ENCODE measurements around the gene CLEC6A.
"Not testable (repeated sequence)": the region's sequence is repeated elsewhere in the genome, so short reads cannot be mapped to it uniquely, and the experiment has no call there.

Gene CLEC6A

GRCh38 chr12:8495671-8496070, 39.9 kb downstream of the CLEC6A start:
- DNase-seq (ENCODE audit: low spot score) = not testable (repeated sequence)

GRCh38 chr12:8496074-8496473, 40.3 kb downstream of the CLEC6A start:
- DNase-seq (ENCODE audit: low spot score) = not testable (repeated sequence)

GRCh38 chr12:8499616-8500015, 43.9 kb downstream of the CLEC6A start:
- no peak for DNase-seq (ENCODE audit: low spot score)

- DNase-seq (ENCODE audit: low spot score) = no peak
These were observed 46.0 kb downstream of the CLEC6A start for GRCh38 chr12:8501720-8502119.

GRCh38 chr12:8504351-8504750, 48.6 kb downstream of the CLEC6A start:
- no peak for DNase-seq (ENCODE audit: low spot score)

GRCh38 chr12:8507596-8507995, 51.8 kb downstream of the CLEC6A start:
- no peak for DNase-seq (ENCODE audit: low spot score)

- DNase-seq (ENCODE audit: low spot score) = no peak
These were observed 52.5 kb downstream of the CLEC6A start for GRCh38 chr12:8508223-8508622.

GRCh38 chr12:8508910-8509841, 53.4 kb downstream of the CLEC6A start:
- no peak for DNase-seq (ENCODE audit: low spot score)

- no peak for DNase-seq (ENCODE audit: low spot score)
These were observed 57.5 kb downstream of the CLEC6A start, which contains the start of gene CLEC4D for GRCh38 chr12:8513256-8513655. Gene CLEC4D, plus strand, starts transcription at chr12:8513503. Its CDS starts 230 bp downstream, at chr12:8513733.

GRCh38 chr12:8517971-8518370, 62.2 kb downstream of the CLEC6A start:
- no peak for DNase-seq (ENCODE audit: low spot score)

GRCh38 chr12:8519171-8519570, 63.4 kb downstream of the CLEC6A start:
- no peak for DNase-seq (ENCODE audit: low spot score)

GRCh38 chr12:8527250-8528130, 71.7 kb downstream of the CLEC6A start:
- DNase-seq (ENCODE audit: low spot score) = no peak

Data from AG08395 (cell line).